T-helper 2 cell treated with Interferon-gamma antibody and Interleukin-4, amounts not matched to agents 100 ng/mL and 5 ng/mL, for 36 hours (primary cell): Measurements from ENCODE around the gene TRAM1L1. TPM values are rescaled to one million over a fixed set of nuclear protein-coding genes. Genes with fewer than 3 reads are reported as not detected.

Experiments
- intact Hi-C: fragments of 100-400 bp; cut with micrococcal nuclease; formaldehyde crosslinking; loops from one replicate; pipeline ENCODE4 v1.15.1; 2023
- total RNA-seq: library from RNA; stranded (reverse); gene quantifications from 2 replicates; pipeline ENCODE4 v1.2.3, GENCODE V29; 2022

The TRAM1L1 gene
- not detected in 2 replicates for total RNA-seq

DNA sequence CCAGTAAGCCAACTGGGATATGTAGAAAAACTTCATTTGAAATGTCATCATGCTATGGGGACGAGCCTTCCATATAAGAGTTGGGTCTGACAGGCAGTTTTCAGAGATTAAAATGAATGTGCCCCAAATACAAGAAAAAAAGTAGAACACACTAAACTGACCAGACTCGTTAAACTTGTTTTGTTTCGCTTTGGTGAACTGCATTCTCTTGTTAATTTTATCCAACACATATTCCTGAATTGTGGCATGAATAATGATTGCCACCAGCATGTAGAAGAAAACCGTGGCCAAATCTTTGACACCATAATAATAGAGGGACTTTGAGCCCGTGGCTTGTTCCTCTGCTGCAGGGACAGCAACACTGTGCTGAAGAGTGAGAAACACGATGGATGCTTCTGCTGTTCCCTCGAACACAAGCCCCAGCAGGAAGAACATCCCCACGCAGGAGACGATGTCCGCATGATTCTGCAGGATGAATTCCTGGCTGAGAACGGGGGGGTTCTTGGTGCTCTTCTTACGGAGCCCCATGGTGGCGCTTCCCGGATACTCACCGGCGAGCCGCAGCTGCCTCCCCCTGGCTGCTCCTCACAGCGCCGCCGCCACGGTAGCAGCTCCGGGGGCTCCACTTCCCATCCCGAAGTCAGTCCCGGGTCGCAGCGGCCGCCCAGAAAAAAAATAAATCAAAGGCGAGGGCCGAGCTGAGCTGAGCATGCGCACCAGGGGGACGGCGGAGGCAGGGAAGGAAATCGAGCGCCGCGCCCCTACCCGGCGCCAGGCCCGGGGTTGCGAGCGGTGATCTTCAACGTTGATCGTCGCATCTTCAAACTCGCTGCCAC lies at the start of gene TRAM1L1:
TRAM1L1 (minus strand) TSS at position 711 of the 836 bp plus-strand sequence; CDS start at position 528, 183 bp downstream.
- intact Hi-C loops, result no loop called here

DNA sequence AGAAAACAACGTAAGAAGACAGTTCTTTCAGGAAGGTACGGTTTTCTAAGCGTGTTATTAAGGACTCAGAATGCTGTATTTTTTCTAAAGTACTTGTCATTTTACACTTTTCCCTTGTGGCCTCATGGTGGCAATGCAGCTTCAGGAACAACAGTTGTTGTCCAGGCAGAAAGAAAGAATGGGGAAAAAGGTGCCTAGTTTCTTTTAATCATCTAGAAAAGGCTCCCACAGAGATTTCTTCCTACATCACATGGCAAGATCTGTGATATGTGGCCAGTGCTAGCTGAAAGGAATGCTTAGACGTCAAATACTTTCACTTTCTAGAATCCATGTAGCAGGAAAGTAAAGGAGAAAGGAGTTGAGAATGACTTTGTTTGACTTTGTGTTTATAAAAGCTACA lies 49.0 kb upstream of the TRAM1L1 start:
- intact Hi-C loops, result no loop called here

DNA sequence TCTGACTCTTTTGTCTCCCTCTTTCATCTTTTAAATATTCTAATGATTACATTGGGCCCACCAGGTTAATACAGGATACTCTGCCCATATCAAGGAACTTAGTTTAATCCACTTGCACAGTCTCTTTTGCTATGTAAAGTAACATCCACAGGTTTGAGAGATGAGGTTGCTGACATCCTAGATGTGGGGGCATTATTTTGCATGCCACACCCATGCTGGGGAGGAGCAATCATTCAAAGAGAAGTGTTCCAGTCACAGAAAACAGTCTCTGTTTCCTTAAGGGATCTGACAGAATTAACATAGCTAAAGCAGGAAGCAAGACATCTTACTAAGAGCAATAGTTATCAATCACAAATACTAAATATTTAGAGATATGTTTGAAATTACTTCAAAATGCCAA lies 11.5 kb upstream of the TRAM1L1 start:
- intact Hi-C loops, result no loop called here

DNA sequence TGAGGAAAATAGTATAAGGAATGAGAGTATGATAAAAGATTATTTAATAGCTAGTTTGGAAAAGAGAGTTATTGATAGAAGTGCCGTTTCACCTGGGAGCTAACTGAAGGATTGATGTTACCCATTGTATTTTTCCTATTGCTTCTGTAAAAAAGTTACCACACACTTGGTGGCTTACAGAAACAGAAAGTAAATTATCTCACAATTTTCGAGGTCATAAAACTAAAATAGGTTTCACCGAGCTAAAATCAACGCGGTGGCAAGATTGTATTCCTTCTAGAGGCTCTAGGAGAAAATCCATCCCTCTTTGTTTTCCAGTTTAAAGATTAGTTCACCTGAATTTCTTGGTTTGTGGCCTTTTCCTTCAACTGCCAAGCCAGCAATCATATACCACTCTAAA lies 11.1 kb upstream of the TRAM1L1 start:
- intact Hi-C loops, result no loop called here

DNA sequence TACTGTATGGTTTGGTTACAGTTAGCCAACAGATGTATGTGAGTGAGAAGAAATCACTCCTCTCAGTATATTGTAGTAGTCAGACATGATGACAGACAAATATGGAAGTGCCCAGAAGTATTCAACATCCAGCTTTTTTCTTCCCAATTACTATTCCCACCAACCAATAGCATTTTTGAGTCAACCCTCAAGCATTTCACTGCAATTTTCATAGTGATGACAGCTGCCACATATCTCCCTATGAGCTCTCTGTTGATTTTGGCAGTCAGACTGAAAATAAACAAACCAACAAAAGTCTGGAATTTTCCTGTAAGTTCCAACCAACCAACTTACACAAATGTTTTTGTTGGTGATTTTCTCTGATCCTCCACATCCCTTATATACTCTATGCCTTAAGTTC lies 8.2 kb upstream of the TRAM1L1 start:
- intact Hi-C loops, result no loop called here

DNA sequence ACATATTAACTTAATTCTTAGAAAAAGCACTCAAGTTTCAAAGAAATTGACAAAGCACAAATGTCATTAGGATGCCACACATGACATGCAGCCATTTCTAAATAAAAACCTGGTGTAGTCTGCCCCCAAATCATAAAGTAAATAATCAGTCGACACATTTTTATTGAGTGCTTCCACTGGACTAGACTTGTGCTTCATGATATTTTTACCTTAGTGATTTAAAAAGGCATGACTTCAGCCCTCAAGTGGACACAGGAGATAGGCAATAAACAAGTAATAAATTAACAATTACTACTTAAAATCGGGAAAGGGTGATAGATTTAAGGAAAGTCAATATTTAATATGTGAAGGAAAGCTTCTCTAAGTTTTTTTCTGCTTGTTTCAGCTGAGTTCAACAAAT lies 7.6 kb downstream of the TRAM1L1 start:
- intact Hi-C loops, result no loop called here

DNA sequence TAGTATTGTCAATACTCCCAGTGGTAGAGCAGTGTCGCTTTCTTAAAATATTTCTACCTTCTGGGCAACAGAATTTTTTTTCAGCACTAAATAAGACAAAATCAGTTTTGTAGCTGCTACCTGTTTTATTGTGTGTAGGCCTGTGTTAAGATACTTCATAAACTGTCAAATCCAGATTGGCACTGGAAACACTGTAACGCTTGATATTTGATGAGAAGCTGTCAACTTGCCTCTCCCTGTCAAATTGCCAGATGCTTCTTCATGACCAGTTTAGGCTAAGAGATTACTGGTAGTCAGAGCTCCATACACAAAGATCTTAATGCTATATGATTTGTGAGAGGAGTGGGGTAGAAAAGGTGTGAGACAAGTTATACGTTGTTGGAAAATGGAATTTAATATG lies 17.3 kb downstream of the TRAM1L1 start:
- intact Hi-C loops, result no loop called here

DNA sequence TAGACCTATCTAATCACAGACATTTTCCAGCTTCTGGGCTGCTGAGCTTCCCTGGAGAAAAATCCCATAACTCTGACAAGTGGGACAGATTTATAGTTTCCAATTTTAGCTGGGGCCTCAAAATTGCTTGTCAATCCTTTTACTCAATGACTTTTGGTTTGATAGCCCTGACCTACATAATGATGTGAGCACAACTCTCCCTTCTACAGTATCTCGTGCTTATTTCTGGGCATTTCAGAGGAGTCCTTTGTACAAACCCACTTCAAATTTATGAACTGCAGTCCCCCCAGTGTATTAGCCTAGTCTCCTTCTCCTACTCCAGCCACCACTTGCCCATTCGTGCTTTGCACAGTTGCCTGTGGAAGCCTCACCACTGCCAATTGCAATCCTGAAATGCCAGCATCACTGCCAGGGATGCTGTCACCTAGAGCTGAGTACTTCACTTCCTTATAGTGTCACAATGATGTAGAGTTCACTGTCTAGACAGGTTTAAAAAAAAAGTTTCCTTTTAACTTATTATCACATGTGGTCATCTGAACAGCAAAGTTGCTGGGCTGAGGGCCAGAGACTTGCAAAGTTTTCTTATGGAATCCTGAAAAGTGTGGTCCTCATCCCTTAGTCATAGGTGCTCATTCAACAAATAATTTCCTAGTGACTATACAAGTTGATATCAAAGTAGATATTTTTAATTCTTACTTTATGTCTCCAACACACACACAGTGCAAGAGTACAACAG lies 21.2 kb downstream of the TRAM1L1 start:
- intact Hi-C loops, result no loop called here

DNA sequence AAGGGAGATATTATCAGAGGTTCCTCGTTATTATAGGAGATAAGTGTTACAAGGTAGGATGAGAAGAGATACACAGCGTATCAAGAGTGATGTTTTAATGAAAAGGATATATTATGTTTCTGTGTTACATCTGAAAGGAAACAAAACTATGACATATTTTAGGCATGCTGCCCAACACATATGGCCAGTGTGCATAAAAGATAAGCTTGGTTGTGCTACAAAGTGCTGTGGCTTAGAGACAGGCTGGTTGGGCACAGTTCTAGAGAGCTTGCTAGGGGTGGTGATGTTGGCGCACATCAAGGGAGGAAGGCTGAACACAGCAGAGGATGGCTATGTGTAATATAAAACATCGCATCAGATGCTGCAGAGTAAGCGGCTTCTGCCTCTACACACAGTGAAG lies 42.4 kb downstream of the TRAM1L1 start:
- intact Hi-C loops, result no loop called here
